K562 (cell line): ENCODE data around the gene RAB26. TPM values are rescaled to one million over a fixed set of nuclear protein-coding genes. Genes with fewer than 3 reads are reported as not detected.
A peak's percentile ranks its signal among the peaks of the same experiment; 100 is the strongest.
"Not testable (repeated sequence)": the region's sequence is repeated elsewhere in the genome, so short reads cannot be mapped to it uniquely, and the experiment has no call there.

Experiments used
- ATAC-seq: fragments of 200-7000 bp; cut with Tn5 transposase; 3 replicates; pipeline ENCODE4 v1.9.1; 2020; ENCODE audit warnings: moderate library complexity
- BruUV-seq: library from RNA; stranded (reverse); fragments of 400-500 nt; replicated peaks from 2 replicates; lab custom pipeline; 2021; lab: Mats Ljungman, UMichigan
- CTCF ChIA-PET: fragments of 300-600 bp; formaldehyde crosslinking; extraction: SDS; loops from one replicate; lab custom pipeline; 2021; ENCODE audit warnings: low intra/inter-chr PET ratio; lab: Yijun Ruan, JAX
- POLR2A ChIA-PET: fragments of 300-600, 350-650 bp; sonication (Branson Sonifier 250); formaldehyde crosslinking; extraction: SDS; loops from one replicate; lab custom pipeline; 2021; ENCODE audit warnings: antibody characterized with exemption, inconsistent platforms; lab: Yijun Ruan, JAX
- DNase-seq, 4 experiments: peaks; one replicate each; pipeline versions ENCODE4 v3.0.0 to v3.0.0-alpha.2; 2011 to 2018; ENCODE audit warnings: low spot score in 3 of 4, mixed read lengths in 3 of 4; ENCODE audit errors: extremely low read depth in 1 of 4
- FAIRE-seq: peaks from 2 replicates; lab custom pipeline; 2011; peaks lifted over from hg19 to GRCh38; lab: Jason Lieb, UNC
- H2AFZ ChIP-seq: 2 replicates; pipeline ENCODE4 v1.6.0; 2011; ENCODE audit warnings: low read depth, low read length, control low read depth, inconsistent platforms
- H3K27ac ChIP-seq: fragments of 200-600 bp; 3 replicates; pipeline ENCODE4 v1.8.0; 2011; ENCODE audit warnings: low read depth, mild to moderate bottlenecking, control low read depth, inconsistent platforms, low read length, moderate library complexity, mixed read lengths; ENCODE audit errors: extremely low read depth
- H3K27me3 ChIP-seq, 2 experiments: fragments of 300-600 bp in 1 of 2; 2 replicates in 1 of 2; 3 replicates in 1 of 2; pipeline versions ENCODE4 v1.6.0 to v1.8.0; 2011; ENCODE audit warnings: inconsistent platforms in 2 of 2, low read length in 2 of 2, mild to moderate bottlenecking in 1 of 2, mixed read lengths in 1 of 2, moderate library complexity in 1 of 2; ENCODE audit not compliant: control insufficient read depth in 2 of 2, insufficient read depth in 2 of 2
- H3K36me3 ChIP-seq: fragments of 300-600 bp; 3 replicates; pipeline ENCODE4 v1.8.0; 2011; ENCODE audit warnings: mild to moderate bottlenecking, low read length, inconsistent platforms; ENCODE audit not compliant: control insufficient read depth, insufficient read depth
- H3K4me1 ChIP-seq, 2 experiments: fragments of 200-600 bp in 1 of 2; replicated peaks in 1 of 2; 2 replicates in 1 of 2; 3 replicates in 1 of 2; pipeline versions ENCODE4 v1.5.1 to v1.8.0; 2011; ENCODE audit warnings: inconsistent platforms in 2 of 2, low read length in 2 of 2, mild to moderate bottlenecking in 1 of 2, mixed read lengths in 1 of 2, moderate library complexity in 1 of 2; ENCODE audit not compliant: control insufficient read depth in 2 of 2, insufficient read depth in 2 of 2
- H3K4me2 ChIP-seq: 2 replicates; pipeline ENCODE4 v1.6.1; 2011; ENCODE audit warnings: low read length, control low read depth, inconsistent platforms, mixed read lengths; ENCODE audit not compliant: insufficient read depth
- H3K4me3 ChIP-seq: fragments of 200-600 bp; sonication (generic), shearing (Covaris generic); 2 replicates; pipeline ENCODE4 v1.5.1; 2016; ENCODE audit warnings: control low read depth, inconsistent platforms
- H3K79me2 ChIP-seq: fragments of 200-600 bp; 3 replicates; pipeline ENCODE4 v1.8.0; 2011; ENCODE audit warnings: low read length, inconsistent platforms; ENCODE audit not compliant: control insufficient read depth, insufficient read depth
- H3K9ac ChIP-seq, 2 experiments: 2 replicates each; pipeline versions ENCODE4 v1.6.0 to v1.6.1; 2011; ENCODE audit warnings: low read depth in 2 of 2, low read length in 2 of 2, control low read depth in 1 of 2, inconsistent platforms in 1 of 2, mild to moderate bottlenecking in 1 of 2, mixed read lengths in 1 of 2; ENCODE audit not compliant: insufficient read depth in 1 of 2
- H3K9me1 ChIP-seq: one replicate; pipeline ENCODE4 v1.6.0; 2011; ENCODE audit warnings: inconsistent platforms, mild to moderate bottlenecking, low read length, moderate library complexity; ENCODE audit not compliant: control insufficient read depth, insufficient read depth
- H3K9me3 ChIP-seq: replicated peaks from 2 replicates; pipeline ENCODE4 v1.5.1; 2011; ENCODE audit warnings: low read depth, low read length, inconsistent platforms; ENCODE audit not compliant: control insufficient read depth, insufficient read depth
- H4K20me1 ChIP-seq: replicated peaks from 2 replicates; pipeline ENCODE4 v1.6.1; 2011; ENCODE audit warnings: low read length, inconsistent platforms, mixed read lengths; ENCODE audit not compliant: control insufficient read depth, insufficient read depth
- ATF7 ChIP-seq: fragments of 450-650 bp; IDR thresholded peaks from 2 replicates; pipeline ENCODE4 v1.7.1; 2014; ENCODE audit warnings: mild to moderate bottlenecking, moderate library complexity
- CTBP1 ChIP-seq: fragments of 450-650 bp; IDR thresholded peaks from 2 replicates; pipeline ENCODE4 v1.6.1; 2016; ENCODE audit warnings: borderline replicate concordance
- FOXK2 ChIP-seq, 2 experiments: fragments of 450-650 bp; IDR thresholded peaks in 1 of 2; conservative IDR thresholded peaks in 1 of 2; 2 replicates each; pipeline ENCODE4 v1.6.1; 2016; ENCODE audit warnings: low read depth in 2 of 2, mild to moderate bottlenecking in 1 of 2
- HDAC1 ChIP-seq, 2 experiments: fragments of 450-650 bp; IDR thresholded peaks; 2 replicates each; pipeline ENCODE4 v1.6.1; 2016 to 2017; ENCODE audit warnings: inconsistent platforms in 1 of 2, mild to moderate bottlenecking in 1 of 2, moderate library complexity in 1 of 2
- MYNN ChIP-seq, 2 experiments: sonication (generic); formaldehyde crosslinking in 1 of 2; IDR thresholded peaks; 2 replicates each; pipeline versions ENCODE4 v1.5.0 to v1.6.1; 2016 to 2020; ENCODE audit warnings: antibody characterized with exemption in 1 of 2, missing genetic modification reagents in 1 of 2
- PHF8 ChIP-seq: fragments of 200-600 bp; sonication (generic); IDR thresholded peaks from 2 replicates; pipeline ENCODE4 v1.6.1; 2012; ENCODE audit warnings: mixed run types, mild to moderate bottlenecking, inconsistent platforms, low read length, moderate library complexity, borderline replicate concordance
- RB1 ChIP-seq: fragments of 450-650 bp; IDR thresholded peaks from 2 replicates; pipeline ENCODE4 v1.6.1; 2017; ENCODE audit warnings: low read depth, mild to moderate bottlenecking
- SP1 ChIP-seq: sonication (generic); formaldehyde crosslinking; IDR thresholded peaks from 2 replicates; pipeline ENCODE4 v1.8.1; 2022; ENCODE audit warnings: mild to moderate bottlenecking, missing genetic modification reagents
- TARDBP ChIP-seq: fragments of 450-650 bp; IDR thresholded peaks from 2 replicates; pipeline ENCODE4 v1.6.1; 2016
- ZBTB2 ChIP-seq: fragments of 450-650 bp; IDR thresholded peaks from 2 replicates; pipeline ENCODE4 v1.6.1; 2016; ENCODE audit warnings: antibody characterized with exemption
- ZNF639 ChIP-seq, 2 experiments: fragments of 200-800 bp in 1 of 2; sonication (Bioruptor generic) in 1 of 2; sonication (generic) in 1 of 2; formaldehyde crosslinking in 1 of 2; IDR thresholded peaks in 1 of 2; conservative IDR thresholded peaks in 1 of 2; 2 replicates each; pipeline versions ENCODE4 v1.5.0 to v1.6.1; 2016 to 2020; ENCODE audit warnings: missing compliant biosample characterization in 1 of 2, missing genetic modification characterization in 1 of 2, missing genetic modification reagents in 1 of 2
- WGBS: fragments of 100-300 bp; shearing (Covaris generic); methylation state at CpG from one replicate; pipeline ENCODE4 v1.1.6; 2016; ENCODE audit warnings: low coverage, mixed read lengths; ENCODE audit not compliant: insufficient coverage; ENCODE audit errors: missing lambda C conversion rate; 5-methylcytosine and 5-hydroxymethylcytosine counted together
- in situ Hi-C: fragments of 300-500 bp; cut with MboI; formaldehyde crosslinking; loops from 4 replicates; pipeline ENCODE4 v1.15.0; 2018; ENCODE audit warnings: inconsistent platforms, mixed read lengths
- intact Hi-C: fragments of 100-400 bp; cut with micrococcal nuclease; formaldehyde crosslinking; loops from 2 replicates; pipeline ENCODE4 v1.14.2; 2022
- polyA plus RNA-seq, 8 experiments: library from polyadenylated mRNA; depleted of rRNA in 4 of 8; stranded (reverse) in 5 of 8; unstranded in 3 of 8; fragments of >200 nt; fragmentation: Nextera tagmentation in 2 of 8; fragmentation: Illumina TruSeq in 1 of 8; extraction: Ambion mirVana in 2 of 8; extraction: Trizol in 1 of 8; gene quantifications; 2 replicates each; pipeline versions ENCODE4 v1.2.1 to v1.2.3, GENCODE V29; 2011 to 2014; ENCODE audit warnings: inconsistent platforms in 1 of 8, missing spikeins in 1 of 8
- total RNA-seq, 7 experiments: library from RNA; depleted of rRNA in 6 of 7; stranded (reverse); fragments of >200 nt in 6 of 7; fragmentation: Illumina TruSeq in 2 of 7; extraction: Trizol in 2 of 7; gene quantifications; 2 replicates each; pipeline versions ENCODE4 v1.2.1 to v1.2.3, GENCODE V29; 2011 to 2021; ENCODE audit warnings: low replicate concordance in 1 of 7
- TF ChIP-seq, protein P1 (sequence below): fragments of 450-650 bp; IDR thresholded peaks from 2 replicates; pipeline ENCODE4 v1.6.1; 2016
- TF ChIP-seq, protein P2 (sequence below): sonication (generic); formaldehyde crosslinking; IDR thresholded peaks from 2 replicates; pipeline ENCODE4 v1.8.1; 2023; ENCODE audit warnings: mild to moderate bottlenecking, missing genetic modification reagents, moderate library complexity

Gene RAB26
- total and polyA plus RNA-seq, 9 of the 15 experiments (the other 6 are each of a cell fraction or from before 2014, with no cell fraction given): 0.25 to 6.1 (median 2.1) TPM

GRCh38 chr16:2135770-2136490, 12.5 kb upstream of the RAB26 start, which contains the start of gene PKD1:
TSS of gene PKD1 (minus strand) at chr16:2135898. CDS start at chr16:2135689, 209 bp downstream.
- intact Hi-C loops; H3K36me3 ChIP-seq; H3K9me3 ChIP-seq; H3K79me2 ChIP-seq; in situ Hi-C loops; H3K9me1 ChIP-seq; H4K20me1 ChIP-seq; BruUV-seq; H3K27me3 ChIP-seq; TF ChIP-seq MYNN (CRISPR knock-in tag; IDR thresholded peaks at IDR 0.05): not testable (repeated sequence)
- ChIA-PET POLR2A (interaction anchor here (0.5 to 0.7 kb wide), 3 partner anchors 19 to 383 kb away, joined by 3 to 5 read pairs (median 3); partner anchors contain the start of genes RPS2 and TRAF7), CTCF (interaction anchor here (0.6 kb wide), 1 partner anchor 13 kb away, joined by 3 read pairs; no protein-coding TSS in a partner anchor)
- DNase-seq (peak; percentile 47 to 89 (median 51)), FAIRE-seq (peak; percentile 85), ATAC-seq (peak; percentile 89)
- peak within 1 kb of the TSS; percentile 86 for H2AFZ ChIP-seq
- H3K9ac ChIP-seq: peak within 1 kb of the TSS; percentile 57 to 89
- H3K27ac ChIP-seq: 0 out of 3 replicates have a peak within 1 kb of the TSS, but pooled peaks have one; percentile 46
- WGBS: under 1% methylated on average over 20 of the region's 81 CpGs
- H3K4me3 ChIP-seq: peak within 1 kb of the TSS; percentile 42
- H3K4me1 ChIP-seq: peaks cover 0 to 10% of the 10 kb centered on the region in 2 experiments; a peak in 3 of 5 replicates
- H3K4me2 ChIP-seq: peak within 1 kb of the TSS; percentile 63; the same call in 1 of the 2 replicates
- peak; percentile 93 for TF ChIP-seq CTBP1
- peak; percentile 38; the same call in 1 of the 2 replicates for TF ChIP-seq PHF8
- TF ChIP-seq ZBTB2: peak; percentile 55; the same call in 1 of the 2 replicates
- TF ChIP-seq FOXK2 (conservative IDR thresholded peaks at IDR 0.05 in 1 of 2, IDR thresholded peaks at IDR 0.05 in 1 of 2; ENCODE audit: low read depth in 2 of 2): 0 out of 4 replicates have a peak, but pooled peaks of 1 of the 2 experiments have one; percentile 14
- TF ChIP-seq, protein P1, sequence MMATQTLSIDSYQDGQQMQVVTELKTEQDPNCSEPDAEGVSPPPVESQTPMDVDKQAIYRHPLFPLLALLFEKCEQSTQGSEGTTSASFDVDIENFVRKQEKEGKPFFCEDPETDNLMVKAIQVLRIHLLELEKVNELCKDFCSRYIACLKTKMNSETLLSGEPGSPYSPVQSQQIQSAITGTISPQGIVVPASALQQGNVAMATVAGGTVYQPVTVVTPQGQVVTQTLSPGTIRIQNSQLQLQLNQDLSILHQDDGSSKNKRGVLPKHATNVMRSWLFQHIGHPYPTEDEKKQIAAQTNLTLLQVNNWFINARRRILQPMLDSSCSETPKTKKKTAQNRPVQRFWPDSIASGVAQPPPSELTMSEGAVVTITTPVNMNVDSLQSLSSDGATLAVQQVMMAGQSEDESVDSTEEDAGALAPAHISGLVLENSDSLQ: 0 out of 2 replicates have a peak, but pooled peaks have one; percentile 34
- TF ChIP-seq MYNN (IDR thresholded peaks at IDR 0.05): 0 out of 2 replicates have a peak, but pooled peaks have one; percentile 23
- TF ChIP-seq ATF7: peak; percentile 40; the same call in 1 of the 2 replicates
- peak; percentile 82 for TF ChIP-seq SP1 (CRISPR knock-in tag)
- TF ChIP-seq, protein P2, sequence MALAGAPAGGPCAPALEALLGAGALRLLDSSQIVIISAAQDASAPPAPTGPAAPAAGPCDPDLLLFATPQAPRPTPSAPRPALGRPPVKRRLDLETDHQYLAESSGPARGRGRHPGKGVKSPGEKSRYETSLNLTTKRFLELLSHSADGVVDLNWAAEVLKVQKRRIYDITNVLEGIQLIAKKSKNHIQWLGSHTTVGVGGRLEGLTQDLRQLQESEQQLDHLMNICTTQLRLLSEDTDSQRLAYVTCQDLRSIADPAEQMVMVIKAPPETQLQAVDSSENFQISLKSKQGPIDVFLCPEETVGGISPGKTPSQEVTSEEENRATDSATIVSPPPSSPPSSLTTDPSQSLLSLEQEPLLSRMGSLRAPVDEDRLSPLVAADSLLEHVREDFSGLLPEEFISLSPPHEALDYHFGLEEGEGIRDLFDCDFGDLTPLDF (CRISPR knock-in tag): 0 out of 2 replicates have a peak, but pooled peaks have one; percentile 42
- peak in 1 of 2 experiments; percentile 64; a peak in 2 of 4 replicates for TF ChIP-seq ZNF639 (CRISPR knock-in tag; conservative IDR thresholded peaks at IDR 0.05 in 1 of 2, IDR thresholded peaks at IDR 0.05 in 1 of 2)
- 0 out of 2 replicates have a peak, but pooled peaks have one; percentile 21 for TF ChIP-seq RB1
- peak in 1 of 2 experiments; percentile 49; a peak in 2 of 4 replicates for TF ChIP-seq HDAC1 (IDR thresholded peaks at IDR 0.05)
- peak; percentile 76; the same call in 1 of the 2 replicates for TF ChIP-seq TARDBP
